Measurements from ENCODE around the gene MGA.

DNA sequence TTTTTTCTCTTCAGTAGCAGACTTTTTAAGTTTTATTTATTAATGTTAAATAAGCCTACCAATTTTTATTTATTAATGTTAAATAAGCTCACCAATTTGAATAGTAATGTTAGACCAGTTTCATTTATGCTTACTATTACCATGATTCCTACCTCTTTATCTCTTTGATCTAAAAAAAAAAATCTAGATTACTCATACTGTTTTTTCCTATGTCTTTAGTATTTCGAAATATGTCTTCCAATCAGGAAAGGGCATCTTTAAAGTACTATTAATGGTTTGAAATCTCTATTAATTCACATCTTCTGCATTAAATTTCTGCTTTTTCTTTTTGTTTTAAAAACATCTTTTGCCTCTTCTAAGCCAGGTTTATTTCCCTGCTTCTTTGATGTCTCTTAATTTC, 86.6 kb downstream of the MGA start:
- TF ChIP-seq CTCF (IDR thresholded peaks at IDR 0.05) (no peak), POLR2A (IDR thresholded peaks at IDR 0.05) (no peak)
